IPS-11a (cell line): Measurements from ENCODE around the gene CRYBG1.
"Not testable (repeated sequence)": the region's sequence is repeated elsewhere in the genome, so short reads cannot be mapped to it uniquely, and the experiment has no call there.

Experiments used
- H3K4me3 ChIP-seq: one replicate; pipeline ENCODE4 v1.5.1; 2013; ENCODE audit warnings: low read depth, low read length, control low read depth

The CRYBG1 gene

DNA sequence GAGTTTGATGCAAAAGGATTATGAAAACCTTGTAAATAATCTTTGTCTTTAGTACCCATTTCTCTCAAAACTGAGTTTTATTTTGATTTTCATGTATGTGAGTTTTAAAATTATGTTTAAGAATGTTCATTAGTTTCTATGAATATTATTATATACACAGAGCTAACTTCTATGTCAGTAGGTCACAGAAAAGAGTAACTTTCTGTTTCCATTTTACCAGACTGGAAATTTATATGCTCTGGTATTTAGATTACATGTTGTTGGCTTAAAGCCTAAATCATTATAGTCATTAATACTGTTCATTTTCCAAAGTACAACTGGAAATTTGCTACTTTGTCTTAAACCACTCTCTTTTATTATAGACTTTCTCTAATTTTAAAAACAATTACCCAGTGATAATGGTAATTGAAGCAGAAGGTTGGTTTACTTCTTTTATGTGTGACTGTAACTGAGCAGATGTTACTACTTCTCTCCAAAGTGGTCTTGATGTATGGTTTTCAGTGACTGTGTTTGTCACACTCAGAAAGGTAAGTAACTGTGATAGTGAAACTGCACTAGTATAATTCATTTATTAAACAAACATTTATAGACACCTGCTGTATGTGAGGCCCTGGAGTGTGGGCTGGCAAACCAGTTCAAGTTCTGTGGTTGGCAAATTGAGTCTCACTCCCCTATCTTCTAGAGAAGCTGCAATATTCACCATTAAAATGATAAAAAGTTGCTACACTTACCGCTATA, 13.2 kb downstream of the CRYBG1 start:
- no peak overlapping the region for H3K4me3 ChIP-seq

- H3K4me3 ChIP-seq, result no peak overlapping the region
These were observed 16.6 kb downstream of the CRYBG1 start for GRCh38 chr6:106377061-106377540.

- H3K4me3 ChIP-seq, result no peak overlapping the region
These were observed 19.4 kb downstream of the CRYBG1 start for GRCh38 chr6:106379951-106380350.

DNA sequence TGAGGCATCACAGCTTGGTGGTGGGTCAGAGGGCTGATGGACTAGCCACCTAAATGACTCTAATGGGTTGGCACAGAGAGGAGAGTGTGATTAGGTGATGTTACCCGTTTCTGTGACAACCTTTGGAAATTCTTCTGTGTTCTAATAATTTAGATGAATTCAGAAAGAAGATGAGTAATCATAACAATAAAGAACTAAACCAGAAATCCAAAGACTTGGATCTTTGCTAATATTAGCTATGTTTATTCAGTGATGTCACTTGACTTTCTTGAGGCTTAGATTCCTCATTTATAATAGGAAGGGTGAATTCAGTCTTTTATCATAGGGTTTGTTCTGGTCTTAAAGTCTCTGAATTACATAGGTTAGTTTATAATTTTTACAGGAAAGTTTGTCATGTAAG, 19.9 kb downstream of the CRYBG1 start:
- no peak overlapping the region for H3K4me3 ChIP-seq

DNA sequence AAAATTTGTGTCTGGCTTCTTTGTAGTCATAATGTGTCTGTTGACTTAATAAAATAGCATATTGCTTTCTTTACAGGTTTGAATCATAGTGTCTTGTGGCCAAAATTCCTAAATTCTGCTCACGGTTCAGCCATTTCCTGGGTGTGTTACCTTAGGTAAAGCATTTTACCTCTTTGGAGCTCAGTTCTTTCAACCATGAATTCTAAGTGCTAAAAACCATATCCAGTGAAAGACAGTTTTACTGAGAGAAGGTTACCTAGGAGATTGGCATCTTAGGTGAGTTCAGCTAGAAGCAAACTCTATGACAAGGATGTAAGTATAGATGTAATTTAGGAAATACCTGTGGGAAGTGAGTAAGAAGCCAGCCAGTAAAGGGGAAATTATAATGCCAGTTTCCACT, 20.7 kb downstream of the CRYBG1 start:
- no peak overlapping the region for H3K4me3 ChIP-seq

DNA sequence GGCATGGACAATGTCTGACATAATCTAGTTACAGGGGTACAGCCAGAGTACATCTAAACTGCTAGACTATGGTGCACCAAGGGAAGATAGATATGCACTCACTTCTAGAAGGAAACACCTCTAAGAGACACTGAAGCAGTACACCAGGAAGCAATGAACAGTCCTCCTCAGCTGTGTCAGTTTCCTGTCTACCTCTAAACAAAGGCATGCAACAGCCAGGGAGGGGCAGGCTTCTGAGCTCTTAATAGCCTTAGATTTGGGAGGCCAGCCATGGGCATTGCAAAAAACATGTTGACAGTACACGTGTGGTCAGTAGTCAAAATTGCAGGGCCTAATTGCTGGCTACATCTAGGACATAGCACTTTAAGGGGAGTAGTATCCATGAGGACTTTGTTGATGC, 21.4 kb downstream of the CRYBG1 start:
- no peak overlapping the region for H3K4me3 ChIP-seq

DNA sequence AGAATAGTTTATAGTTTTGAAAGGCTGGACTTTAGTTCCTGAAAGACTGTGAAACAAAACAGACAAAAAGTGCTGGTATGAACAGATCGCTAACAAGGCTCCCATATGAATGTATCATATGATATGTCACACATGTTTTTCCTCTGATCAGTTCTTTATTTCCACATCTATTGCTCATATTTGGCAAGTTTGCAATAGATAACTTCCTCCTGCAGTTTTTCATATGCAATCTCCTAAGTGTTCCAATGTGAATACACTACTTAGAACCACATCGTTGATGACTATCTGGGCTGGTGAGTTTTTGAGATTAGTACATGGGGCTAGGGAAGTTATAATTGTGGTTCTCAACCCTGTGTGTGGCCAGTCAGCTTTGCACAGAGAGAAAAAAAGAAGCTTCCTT, 23.1 kb downstream of the CRYBG1 start:
- H3K4me3 ChIP-seq, result no peak overlapping the region

GRCh38 chr6:106385530-106385929, 25.0 kb downstream of the CRYBG1 start:
- H3K4me3 ChIP-seq, result no peak overlapping the region

GRCh38 chr6:106387875-106388274, 27.4 kb downstream of the CRYBG1 start:
- no peak overlapping the region for H3K4me3 ChIP-seq

GRCh38 chr6:106390088-106390487, 29.6 kb downstream of the CRYBG1 start:
- H3K4me3 ChIP-seq, result no peak overlapping the region

GRCh38 chr6:106396426-106397220, 36.1 kb downstream of the CRYBG1 start:
- no peak overlapping the region for H3K4me3 ChIP-seq

- H3K4me3 ChIP-seq, result no peak overlapping the region
These were observed 36.9 kb downstream of the CRYBG1 start for GRCh38 chr6:106397431-106397830.

DNA sequence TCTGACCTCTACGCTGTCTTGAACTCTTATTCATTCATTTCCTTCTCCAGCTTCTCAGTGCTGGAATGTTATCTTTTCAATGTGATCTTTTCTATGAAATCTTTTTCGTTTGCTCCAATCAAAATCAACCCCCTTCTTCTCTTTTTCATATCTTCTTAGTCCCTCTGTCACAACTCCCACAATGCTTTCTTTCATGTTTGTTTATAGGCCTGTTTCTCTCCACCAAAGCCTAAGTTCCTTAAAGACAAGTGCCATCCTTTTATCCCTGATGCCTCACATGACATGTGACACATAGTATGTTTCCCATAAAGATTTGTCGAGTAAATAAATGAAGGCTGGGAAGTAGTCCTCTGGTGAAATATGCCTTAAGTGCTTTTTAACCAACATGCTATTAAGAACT, 38.1 kb downstream of the CRYBG1 start:
- H3K4me3 ChIP-seq, result no peak overlapping the region

DNA sequence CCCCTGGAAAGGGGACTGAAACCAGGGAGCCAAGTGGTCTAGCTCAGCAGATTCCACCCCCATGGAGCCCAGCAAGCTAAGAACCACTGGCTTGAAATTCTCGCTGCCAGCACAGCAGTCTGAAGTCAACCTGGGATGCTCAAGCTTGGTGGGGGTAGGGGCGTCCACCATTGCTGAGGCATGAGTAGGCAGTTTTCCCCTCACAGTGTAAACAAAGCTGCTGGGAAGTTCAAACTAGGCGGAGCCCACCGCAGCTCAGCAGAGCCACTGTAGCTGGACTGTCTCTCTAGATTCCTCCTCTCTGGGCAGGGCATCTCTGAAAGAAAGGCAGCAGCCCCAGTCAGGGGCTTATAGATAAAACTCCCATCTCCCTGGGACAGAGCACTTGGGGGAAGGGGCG, 44.5 kb downstream of the CRYBG1 start:
- not testable (repeated sequence) for H3K4me3 ChIP-seq

GRCh38 chr6:106411056-106411455, 50.5 kb downstream of the CRYBG1 start:
- no peak overlapping the region for H3K4me3 ChIP-seq

- no peak overlapping the region for H3K4me3 ChIP-seq
These were observed 51.2 kb downstream of the CRYBG1 start for GRCh38 chr6:106411643-106412200.

- H3K4me3 ChIP-seq, result no peak overlapping the region
These were observed 52.5 kb downstream of the CRYBG1 start for GRCh38 chr6:106413016-106413415.

- H3K4me3 ChIP-seq, result no peak overlapping the region
These were observed 53.2 kb downstream of the CRYBG1 start for GRCh38 chr6:106413722-106414121.

DNA sequence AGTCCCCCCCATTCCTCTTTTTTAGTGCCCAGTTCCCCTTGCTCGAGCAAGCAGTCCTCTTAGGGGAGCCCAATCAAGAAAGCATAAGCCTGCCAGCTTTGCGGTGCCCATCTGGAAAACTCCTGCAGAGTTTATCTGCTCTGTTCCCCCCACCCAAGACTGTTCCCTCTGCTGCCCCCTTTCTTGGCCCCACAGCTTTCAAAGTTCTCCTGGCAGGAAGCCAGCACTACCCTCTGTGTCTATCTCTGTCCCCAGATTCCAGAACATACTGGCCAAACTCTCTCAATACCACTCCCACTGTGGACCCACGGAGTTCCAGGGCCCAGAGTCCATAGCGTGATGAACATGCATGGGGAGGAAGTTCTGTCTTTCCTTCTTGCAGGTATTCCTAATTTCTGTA, 55.4 kb downstream of the CRYBG1 start:
- no peak overlapping the region for H3K4me3 ChIP-seq

- no peak overlapping the region for H3K4me3 ChIP-seq
These were observed 57.1 kb downstream of the CRYBG1 start for GRCh38 chr6:106417572-106418147.

- no peak overlapping the region for H3K4me3 ChIP-seq
These were observed 59.5 kb downstream of the CRYBG1 start for GRCh38 chr6:106419900-106420613.
